DMS153 (cell line): ENCODE measurements around the gene CPLX3.

ENCODE experiments used
- DNase-seq: peaks from one replicate; lab custom pipeline; 2025; lab: John Stamatoyannopoulos, UW

Gene CPLX3

DNA sequence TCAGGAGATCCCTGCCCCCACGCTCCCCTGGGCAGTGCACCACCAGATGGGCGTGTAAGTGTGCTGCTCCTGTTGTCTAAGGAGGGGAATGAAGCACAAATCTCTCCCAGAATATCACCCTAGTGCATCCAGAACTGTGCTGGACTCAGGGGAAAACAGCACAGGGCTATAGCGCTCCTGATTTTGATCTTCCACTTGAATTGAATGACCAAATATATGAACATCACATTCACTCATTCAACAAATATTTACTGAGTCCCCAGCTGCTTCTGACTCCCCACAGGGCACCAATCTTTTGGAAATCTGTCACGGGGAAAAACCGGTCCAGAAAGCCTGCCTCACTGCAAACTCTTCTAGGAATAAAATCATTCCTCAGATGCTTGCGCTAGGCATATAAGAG is 2.4 kb downstream of the CPLX3 start:
- no peak for DNase-seq

DNA sequence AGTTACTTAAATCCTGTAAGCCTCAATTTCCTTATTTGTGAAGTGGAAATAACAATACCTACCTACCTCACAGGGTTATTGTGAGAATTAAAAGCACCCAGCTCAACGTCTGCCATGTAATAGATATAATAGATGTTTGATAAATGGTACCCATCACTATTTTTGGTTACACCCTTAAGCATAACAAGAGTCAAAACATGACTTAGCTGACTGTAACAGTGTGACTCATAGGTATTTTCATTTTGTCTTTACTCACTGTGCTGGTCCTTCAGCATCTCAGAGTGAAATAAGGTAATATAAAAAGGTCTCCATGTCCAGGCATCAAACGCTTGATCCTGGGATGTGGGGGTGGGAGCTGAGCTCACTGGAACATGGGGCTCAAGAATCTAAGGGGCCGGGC is 3.1 kb downstream of the CPLX3 start:
- no peak for DNase-seq

- DNase-seq, result no peak
Observed at GRCh38 chr15:74829991-74830390, 3.6 kb downstream of the CPLX3 start.

DNA sequence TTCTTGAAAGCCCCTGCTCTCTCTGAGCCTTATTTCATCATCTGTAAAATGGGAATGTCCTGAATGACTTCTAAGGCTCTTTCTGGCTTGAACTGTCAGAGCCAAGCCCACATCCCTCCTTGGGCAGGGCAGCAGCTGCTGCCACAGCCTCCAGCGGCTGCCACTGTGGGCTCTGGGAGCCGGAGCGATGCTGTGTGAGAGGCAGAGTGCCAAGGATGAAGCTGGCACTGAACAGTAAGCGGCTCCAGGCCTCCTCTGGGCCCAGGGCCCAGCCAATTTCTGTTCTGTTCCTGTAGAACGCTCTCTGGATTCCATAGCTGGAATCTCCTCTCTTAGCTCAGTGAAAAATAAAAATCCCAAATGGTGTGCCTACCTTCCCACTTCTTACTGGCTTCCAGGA is 4.4 kb downstream of the CPLX3 start:
- DNase-seq, result no peak

DNA sequence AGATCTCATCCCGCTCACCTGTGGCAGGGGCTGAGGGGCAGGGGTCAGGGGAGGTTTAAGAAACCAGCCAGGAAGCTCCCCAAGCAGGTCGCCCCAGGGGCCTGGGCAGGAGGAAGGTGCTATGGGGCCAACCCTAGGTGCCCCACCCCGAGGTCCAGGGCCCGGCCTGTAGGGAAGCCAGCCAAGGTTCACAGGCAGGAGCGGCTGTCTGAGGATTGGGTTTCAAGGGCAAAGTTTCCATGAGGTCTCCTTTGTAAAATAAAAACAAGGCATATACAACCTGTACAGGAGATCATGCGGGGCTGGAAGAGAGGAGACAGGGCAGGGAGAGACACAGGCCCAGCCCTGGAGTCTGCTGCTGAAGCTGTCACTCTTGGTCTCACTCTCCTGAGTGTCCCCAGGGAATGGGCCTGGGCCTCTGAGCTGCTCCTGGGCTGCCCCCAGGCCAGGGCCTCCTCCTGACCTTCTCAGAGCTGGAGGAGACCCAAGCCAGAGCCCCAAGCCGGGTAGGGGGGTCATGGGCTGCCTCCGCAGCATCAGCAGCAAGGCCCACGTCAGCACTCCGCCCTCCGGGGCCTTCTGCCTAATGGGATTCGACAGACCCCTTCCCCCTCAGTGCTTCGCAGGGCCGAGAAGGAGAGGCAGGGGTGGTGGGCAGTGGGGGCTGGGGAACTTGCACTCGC is 5.5 kb downstream of the CPLX3 start:
- DNase-seq, result no peak

GRCh38 chr15:74832826-74833225 is 6.4 kb downstream of the CPLX3 start:
- no peak for DNase-seq

DNA sequence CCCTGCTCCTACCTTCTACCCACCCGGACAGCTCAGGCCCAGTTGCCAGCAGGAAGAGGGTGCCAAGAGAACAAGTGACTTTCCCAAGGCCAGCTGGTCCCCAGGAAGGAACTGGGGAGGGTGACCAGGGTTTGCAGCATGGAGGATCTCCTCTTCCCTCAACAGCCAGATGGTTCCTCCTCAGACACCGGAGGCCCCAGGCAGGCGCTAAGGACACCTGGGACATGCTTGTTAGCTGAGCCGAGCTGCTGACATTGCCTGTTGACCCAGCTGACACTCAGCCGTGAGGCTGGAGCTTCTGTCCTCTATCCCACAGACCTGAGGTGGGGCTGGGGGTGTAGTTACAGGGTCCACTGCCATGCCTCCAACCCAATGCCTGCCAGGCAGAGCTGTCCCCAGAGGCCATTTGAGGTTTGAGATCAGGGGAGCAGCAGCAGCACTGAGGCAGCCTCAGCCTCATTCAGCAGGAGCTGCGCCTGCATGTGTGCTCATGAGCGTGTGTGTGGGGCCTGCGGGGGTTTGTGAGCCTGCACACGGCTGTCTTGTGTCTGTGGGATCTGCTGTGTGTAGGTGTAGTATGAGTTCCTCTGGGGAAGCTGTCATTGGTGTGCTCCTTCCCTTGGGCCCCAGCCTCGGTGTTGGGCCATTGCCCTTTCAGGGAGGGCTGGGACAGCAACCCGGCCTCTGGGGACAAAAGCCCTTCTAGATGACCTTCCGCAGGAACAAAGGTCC is 7.1 kb downstream of the CPLX3 start:
- DNase-seq, result no peak

GRCh38 chr15:74835312-74835823 is 8.9 kb downstream of the CPLX3 start:
- no peak for DNase-seq

- no peak for DNase-seq
Observed at GRCh38 chr15:74836846-74837245, 10.4 kb downstream of the CPLX3 start.

DNA sequence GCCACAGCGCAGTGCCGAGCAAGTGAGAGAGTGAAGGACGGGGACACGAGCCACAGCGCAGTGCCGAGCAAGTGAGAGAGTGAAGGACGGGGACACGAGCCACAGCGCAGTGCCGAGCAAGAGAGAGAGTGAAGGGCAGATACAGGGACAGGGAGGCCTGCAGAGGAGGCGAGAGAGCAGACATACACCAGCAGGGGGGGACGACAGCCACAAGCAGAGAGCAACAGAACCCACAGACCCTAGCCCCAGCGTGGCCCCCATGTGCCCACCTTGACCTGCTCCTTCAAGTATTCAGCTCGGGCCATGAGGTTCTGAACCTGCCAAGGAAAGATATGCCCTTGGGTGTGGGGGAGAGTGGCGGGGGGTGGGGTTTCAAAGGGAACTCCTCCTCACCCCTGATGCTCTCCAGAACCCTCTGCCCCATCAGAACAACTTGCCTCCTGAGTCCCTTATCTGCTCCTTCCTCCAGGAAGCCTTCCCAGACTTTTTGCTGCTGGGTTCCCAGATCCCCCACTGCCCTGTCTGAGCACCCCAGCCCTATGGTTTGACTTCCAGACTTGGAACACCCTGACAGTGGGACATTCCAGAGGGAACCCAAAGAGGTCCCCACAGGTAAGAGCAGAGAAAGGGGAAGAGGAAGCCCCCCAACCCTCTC is 11.2 kb downstream of the CPLX3 start:
- no peak for DNase-seq

- no peak for DNase-seq
Observed at GRCh38 chr15:74838137-74838516, 11.7 kb downstream of the CPLX3 start.

- no peak for DNase-seq
Observed at GRCh38 chr15:74838746-74839525, 12.5 kb downstream of the CPLX3 start.

GRCh38 chr15:74839526-74840395 is 13.3 kb downstream of the CPLX3 start:
- no peak for DNase-seq

DNA sequence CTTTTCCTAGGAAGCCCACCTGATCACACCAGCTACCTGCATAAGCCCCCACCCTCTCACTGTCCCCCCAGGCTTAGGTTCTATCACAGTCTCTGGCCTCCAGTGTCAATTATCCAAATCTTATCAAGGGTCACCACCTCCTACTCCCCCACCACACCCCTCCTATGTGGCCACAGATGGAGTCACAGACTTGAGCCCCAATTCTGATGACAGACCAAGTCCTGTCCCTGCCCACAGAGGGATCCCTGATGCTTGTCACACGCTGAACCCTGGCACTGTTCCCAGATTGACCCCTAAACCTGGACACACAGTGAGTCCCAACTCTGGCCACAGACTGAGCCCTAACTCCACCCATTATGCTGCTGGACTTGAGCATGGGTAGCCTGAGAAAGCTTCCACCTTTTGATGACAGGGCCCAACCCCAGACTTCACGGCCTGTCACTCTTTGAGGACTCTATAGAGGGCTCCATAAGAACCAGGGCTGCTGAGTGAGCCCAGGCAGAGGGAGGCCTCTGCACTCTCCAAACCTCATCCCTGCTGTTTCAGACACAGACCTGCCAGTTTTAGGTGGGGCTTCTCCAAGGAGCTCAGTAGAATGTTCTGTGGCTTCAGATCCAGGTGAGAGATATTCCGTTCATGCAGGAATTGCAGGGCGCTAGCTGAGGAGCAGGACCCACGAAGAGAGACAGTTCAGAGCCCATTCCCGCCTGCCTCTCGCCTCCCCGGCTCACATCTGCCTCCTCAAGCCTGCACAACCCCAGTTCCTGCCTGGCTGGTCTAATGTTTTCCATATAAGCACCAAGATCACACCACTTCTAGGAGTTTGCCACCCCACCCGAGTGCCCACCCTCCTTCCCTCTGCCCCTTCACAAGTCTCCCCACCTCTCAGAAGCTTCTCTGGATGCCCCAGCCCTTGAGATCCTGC is 14.7 kb downstream of the CPLX3 start:
- no peak for DNase-seq

DNA sequence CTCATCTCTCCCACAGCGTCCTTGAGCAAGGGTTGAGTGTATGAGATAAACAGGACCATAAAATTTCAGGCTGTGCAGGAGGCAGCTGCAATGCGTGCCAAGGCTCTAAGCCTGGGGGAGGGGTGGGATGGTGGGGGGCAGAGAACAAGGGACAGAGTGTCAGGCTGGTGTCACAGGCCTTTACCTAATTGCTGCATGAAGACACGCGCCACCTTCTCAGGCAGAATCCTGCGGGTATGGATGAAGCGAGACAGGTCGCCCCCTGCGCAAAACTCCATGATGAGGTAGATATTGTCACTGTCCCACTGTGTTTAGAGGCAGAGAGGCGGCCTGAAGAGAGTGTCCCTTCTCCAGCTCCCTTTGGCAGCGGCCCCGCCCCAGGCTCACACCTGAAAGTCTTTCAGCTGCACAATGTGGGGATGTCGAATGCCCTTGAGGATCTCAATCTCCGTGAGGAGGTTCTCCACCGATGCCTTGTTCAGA is 15.5 kb downstream of the CPLX3 start:
- no peak for DNase-seq

GRCh38 chr15:74842581-74843444 is 16.4 kb downstream of the CPLX3 start, which contains the start of gene ULK3:
Gene ULK3, minus strand, starts transcription at chr15:74843156. Its CDS starts 51 bp downstream, at chr15:74843105.
- DNase-seq, result peak; percentile 67

- no peak for DNase-seq
Observed at GRCh38 chr15:74843445-74843828, 17.0 kb downstream of the CPLX3 start.

GRCh38 chr15:74843891-74844299 is 17.5 kb downstream of the CPLX3 start:
- DNase-seq, result no peak
